IPS DF 6.9 (cell line): ENCODE measurements around the gene MACROD2.
"Not testable (repeated sequence)": the region's sequence is repeated elsewhere in the genome, so short reads cannot be mapped to it uniquely, and the experiment has no call there.

Source experiments
- DNase-seq: peaks from one replicate; pipeline ENCODE4 v3.0.0-alpha.2; 2013; ENCODE audit warnings: low read depth, low spot score
- H3K27ac ChIP-seq: one replicate; pipeline ENCODE4 v1.5.1; 2013; ENCODE audit warnings: low read length, control low read depth
- H3K27me3 ChIP-seq: 2 replicates; pipeline ENCODE4 v1.6.1; 2013; ENCODE audit warnings: mild to moderate bottlenecking, low read length; ENCODE audit not compliant: control insufficient read depth, insufficient read depth
- H3K36me3 ChIP-seq: 2 replicates; pipeline ENCODE4 v1.6.1; 2013; ENCODE audit warnings: low read length; ENCODE audit not compliant: control insufficient read depth, insufficient read depth
- H3K4me1 ChIP-seq: 2 replicates; pipeline ENCODE4 v1.6.1; 2013; ENCODE audit warnings: low read length; ENCODE audit not compliant: control insufficient read depth, insufficient read depth
- H3K4me3 ChIP-seq: 2 replicates; pipeline ENCODE4 v1.5.1; 2013; ENCODE audit warnings: mild to moderate bottlenecking, low read length
- H3K9me3 ChIP-seq: 2 replicates; pipeline ENCODE4 v1.6.1; 2013; ENCODE audit warnings: low read length, inconsistent platforms; ENCODE audit not compliant: control insufficient read depth, insufficient read depth
- WGBS: extraction: QIAGEN DNeasy Blood & Tissue Kit; methylation state at CpG from one replicate; pipeline ENCODE4 v1.1.7; 2013; ENCODE audit warnings: mixed read lengths, missing lambda C conversion rate; ENCODE audit not compliant: insufficient read length, insufficient coverage; 5-methylcytosine and 5-hydroxymethylcytosine counted together

Gene MACROD2

DNA sequence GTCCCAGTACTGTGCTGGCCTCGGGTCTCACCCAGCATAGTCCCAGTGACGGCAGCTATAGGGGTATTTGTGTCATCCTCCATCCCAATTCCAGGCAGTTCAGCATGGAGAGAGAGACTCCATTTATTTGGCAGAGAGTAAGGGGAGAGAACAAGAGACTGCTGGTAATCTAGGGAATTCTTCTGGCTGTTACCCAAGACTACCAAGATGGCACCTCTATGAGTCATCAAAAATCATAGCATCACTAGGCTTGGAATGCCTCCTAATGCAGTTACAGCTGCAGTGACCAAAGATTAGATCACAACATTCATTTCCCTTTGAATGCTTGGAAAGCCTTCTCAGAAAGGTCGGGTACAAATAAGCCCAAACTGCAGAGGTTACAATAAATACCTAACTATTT is 1002.5 kb downstream of the MACROD2 start:
- Histone ChIP-seq H3K9me3 (no peaks in the 10 kb centered on the region), H3K4me3 (no peak overlapping the region), H3K27me3 (no peaks in the 10 kb centered on the region), H3K27ac (no peak overlapping the region), H3K4me1 (no peaks in the 10 kb centered on the region), H3K36me3 (no peaks in the 10 kb centered on the region)
- no CpG with 5 or more reads among the region's 3 CpGs for WGBS
- DNase-seq: no peak

DNA sequence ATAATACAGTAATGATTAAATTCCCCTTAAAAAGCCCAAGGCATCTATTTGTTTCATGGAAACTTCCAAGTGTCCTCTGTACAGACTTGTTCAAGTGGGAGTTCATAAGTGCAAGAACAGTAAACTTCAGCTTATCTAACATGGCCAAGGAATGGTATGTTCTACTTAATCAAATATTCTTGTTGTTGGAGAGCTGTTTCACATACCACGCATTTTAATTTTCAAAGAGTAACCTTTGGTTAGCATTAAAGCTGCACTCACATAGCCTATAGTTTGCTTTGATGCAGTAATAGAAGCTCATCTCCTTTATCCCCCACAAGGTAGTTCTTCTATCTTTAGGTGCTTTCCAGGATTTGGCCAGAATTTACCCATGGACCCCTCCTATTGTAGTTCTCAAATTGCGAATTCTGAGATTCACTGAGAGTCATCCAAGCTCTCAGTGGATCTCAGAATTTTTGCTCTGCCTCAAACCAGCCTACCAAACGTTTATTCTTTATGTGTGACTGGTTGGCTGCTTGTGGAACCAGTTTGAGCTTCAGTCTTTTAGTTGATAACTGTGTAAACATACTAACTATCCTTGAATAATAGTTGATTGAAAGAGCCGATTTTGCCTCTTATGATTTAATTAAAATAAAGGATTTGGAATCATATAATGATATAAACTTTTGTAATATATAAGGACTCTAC is 1010.1 kb downstream of the MACROD2 start:
- no peak for DNase-seq
- no peaks in the 10 kb centered on the region for H3K9me3 ChIP-seq
- H3K4me3 ChIP-seq: no peak overlapping the region
- no peaks in the 10 kb centered on the region for H3K27me3 ChIP-seq
- H3K36me3 ChIP-seq: no peaks in the 10 kb centered on the region
- WGBS: no CpG with 5 or more reads among the region's 4 CpGs
- no peaks in the 10 kb centered on the region for H3K4me1 ChIP-seq
- H3K27ac ChIP-seq: no peak overlapping the region

DNA sequence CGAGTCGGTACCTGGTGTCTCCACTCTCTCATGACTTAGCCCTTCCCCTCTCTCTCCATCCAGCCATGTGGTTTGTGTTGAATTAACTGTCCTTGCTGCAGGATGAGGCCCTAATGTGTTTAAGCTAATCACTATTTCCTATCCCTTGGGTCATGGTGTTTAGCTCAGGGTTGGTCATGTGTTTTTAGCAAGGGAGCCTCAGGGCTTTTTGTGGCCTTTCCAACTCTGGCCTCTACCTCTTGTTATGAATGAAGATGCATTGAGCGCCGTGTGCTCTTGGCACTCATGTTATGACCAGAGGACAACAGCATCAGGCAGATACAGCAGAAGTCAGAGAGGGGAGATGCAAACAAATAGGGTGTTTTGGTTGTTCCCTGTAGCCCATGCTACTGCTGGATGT is 1016.3 kb downstream of the MACROD2 start:
- WGBS: no CpG with 5 or more reads among the region's 4 CpGs
- Histone ChIP-seq H3K27ac (no peak overlapping the region), H3K4me3 (no peak overlapping the region), H3K27me3 (no peaks in the 10 kb centered on the region), H3K9me3 (no peaks in the 10 kb centered on the region), H3K36me3 (no peaks in the 10 kb centered on the region), H3K4me1 (no peaks in the 10 kb centered on the region)
- DNase-seq: no peak

DNA sequence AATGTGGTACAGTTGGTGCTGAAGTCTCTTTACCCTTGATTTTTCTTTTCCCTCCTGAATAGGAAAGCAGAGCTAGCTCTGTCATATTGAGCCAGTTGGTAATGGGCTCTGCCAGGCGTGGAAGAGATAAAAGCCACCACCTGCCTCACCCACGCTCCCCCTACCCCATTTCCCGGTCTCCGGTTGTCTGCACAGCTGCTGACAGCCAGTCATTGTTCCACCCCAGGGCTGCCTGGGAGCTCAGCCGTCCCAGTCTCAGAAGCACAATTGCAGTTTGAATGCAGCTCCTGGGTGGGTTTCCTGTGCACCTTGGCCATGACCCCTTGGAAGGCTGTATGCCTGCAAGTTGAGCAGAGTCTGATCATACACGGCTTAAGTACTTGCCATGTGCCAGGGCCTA is 1017.2 kb downstream of the MACROD2 start:
- WGBS: no CpG with 5 or more reads among the region's 6 CpGs
- Histone ChIP-seq H3K27me3 (no peaks in the 10 kb centered on the region), H3K27ac (no peak overlapping the region), H3K36me3 (no peaks in the 10 kb centered on the region), H3K4me1 (no peaks in the 10 kb centered on the region), H3K9me3 (no peaks in the 10 kb centered on the region), H3K4me3 (no peak overlapping the region)
- no peak for DNase-seq

DNA sequence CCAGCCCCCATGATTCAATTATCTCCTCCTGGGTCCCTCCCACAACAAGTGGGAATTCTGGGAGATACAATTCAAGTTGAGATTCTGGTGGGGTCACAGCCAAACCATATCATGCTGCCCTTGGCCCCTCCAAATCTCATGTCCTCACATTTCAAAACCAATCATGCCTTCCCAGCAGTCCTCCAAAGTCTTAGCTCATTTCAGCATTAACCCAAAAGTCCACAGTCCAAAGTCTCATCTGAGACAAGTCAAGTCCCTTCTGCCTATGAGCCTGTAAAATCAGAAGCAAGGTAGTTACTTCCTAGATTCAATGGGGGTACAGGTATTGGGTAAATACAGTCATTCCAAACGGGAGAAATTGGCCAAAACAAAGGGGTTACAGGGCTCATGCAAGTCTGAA is 1021.6 kb downstream of the MACROD2 start:
- WGBS: no CpG with 5 or more reads among the region's 1 CpG
- not testable (repeated sequence) for H3K27ac ChIP-seq, H3K9me3 ChIP-seq, H3K27me3 ChIP-seq, H3K4me1 ChIP-seq, H3K4me3 ChIP-seq, H3K36me3 ChIP-seq, DNase-seq

DNA sequence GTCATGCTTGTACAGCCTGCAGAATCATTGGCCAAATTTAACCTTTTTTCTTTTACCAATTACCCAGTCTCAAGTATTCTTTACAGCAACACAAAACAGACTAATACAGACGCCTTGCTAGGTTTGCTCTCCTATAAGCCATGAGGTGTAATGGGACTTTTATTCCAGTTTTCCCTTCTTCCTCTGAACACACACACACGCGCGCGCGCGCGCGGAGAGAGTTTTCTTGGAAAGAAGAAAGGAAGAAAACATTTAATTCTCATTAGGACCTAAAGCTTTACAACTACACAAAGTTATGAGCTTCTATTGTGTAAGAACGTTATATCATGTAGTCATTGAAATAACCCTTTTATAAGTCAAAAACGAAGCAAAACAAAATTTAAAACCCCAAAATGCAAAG is 1023.6 kb downstream of the MACROD2 start:
- Histone ChIP-seq H3K9me3 (no peaks in the 10 kb centered on the region), H3K4me3 (no peak overlapping the region), H3K27ac (no peak overlapping the region), H3K36me3 (no peaks in the 10 kb centered on the region), H3K4me1 (no peaks in the 10 kb centered on the region), H3K27me3 (no peaks in the 10 kb centered on the region)
- WGBS: no CpG with 5 or more reads among the region's 11 CpGs
- no peak for DNase-seq

DNA sequence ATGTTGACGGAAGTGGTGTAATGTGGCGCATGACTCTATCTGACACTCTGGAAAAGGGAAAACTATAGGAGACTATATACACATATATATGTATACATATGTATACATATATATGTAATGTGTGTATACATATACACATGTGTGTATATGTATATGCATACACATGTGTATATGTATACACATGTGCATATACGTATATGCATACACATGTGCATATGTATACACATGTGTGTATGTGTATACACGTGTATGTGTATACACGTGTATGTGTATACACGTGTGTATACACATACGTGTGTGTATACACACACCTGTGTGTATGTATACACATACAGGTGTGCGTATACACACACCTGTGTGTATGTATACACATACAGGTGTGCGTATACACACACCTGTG is 1025.5 kb downstream of the MACROD2 start:
- Histone ChIP-seq H3K27me3 (no peaks in the 10 kb centered on the region), H3K36me3 (no peaks in the 10 kb centered on the region), H3K4me3 (no peak overlapping the region), H3K27ac (no peak overlapping the region), H3K9me3 (no peaks in the 10 kb centered on the region), H3K4me1 (no peaks in the 10 kb centered on the region)
- no peak for DNase-seq
- no CpG with 5 or more reads among the region's 9 CpGs for WGBS

DNA sequence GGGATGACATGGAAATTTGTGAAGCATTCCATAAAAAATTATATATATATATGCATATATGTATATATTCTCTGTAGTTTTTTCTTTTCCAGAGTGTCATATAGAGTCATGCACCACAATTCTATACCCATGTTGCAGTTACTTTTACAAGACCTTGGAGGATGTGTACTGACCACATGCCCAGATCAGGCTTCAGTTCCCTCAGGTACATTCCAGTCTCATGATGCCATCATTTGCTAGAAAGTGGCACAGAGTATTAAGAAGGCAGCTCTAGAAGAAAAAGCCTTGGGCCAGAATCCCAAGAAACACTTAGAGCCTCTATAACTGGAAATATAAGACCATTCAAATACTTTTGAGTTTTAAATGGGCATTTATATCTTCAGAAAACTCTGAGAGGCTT is 1027.6 kb downstream of the MACROD2 start:
- no peak overlapping the region for H3K4me3 ChIP-seq
- no peak for DNase-seq
- no peaks in the 10 kb centered on the region for H3K36me3 ChIP-seq
- no peak overlapping the region for H3K27ac ChIP-seq
- no peaks in the 10 kb centered on the region for H3K9me3 ChIP-seq
- no peaks in the 10 kb centered on the region for H3K27me3 ChIP-seq
- no peaks in the 10 kb centered on the region for H3K4me1 ChIP-seq

DNA sequence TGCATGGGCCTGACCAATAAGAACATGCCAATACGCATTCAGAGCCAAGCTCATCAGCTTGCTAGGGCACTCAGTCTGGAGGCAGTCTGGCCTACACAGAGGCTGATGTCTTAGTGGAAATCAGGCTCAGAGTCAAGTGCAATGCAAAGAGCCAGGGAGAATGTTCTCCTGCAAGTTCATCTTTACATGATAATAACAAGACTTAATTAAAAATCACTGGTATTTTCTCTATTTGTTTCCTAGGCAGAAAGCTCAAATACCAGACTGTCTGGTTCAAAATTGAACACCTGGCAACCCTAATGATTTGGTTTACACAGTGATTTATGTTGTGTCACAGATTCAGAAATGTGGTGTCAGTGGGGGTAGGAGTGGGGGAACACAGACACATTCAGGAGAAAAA is 1031.4 kb downstream of the MACROD2 start:
- no CpG with 5 or more reads among the region's 1 CpG for WGBS
- Histone ChIP-seq H3K36me3 (no peaks in the 10 kb centered on the region), H3K4me3 (no peak overlapping the region), H3K27ac (no peak overlapping the region), H3K4me1 (no peaks in the 10 kb centered on the region), H3K9me3 (no peaks in the 10 kb centered on the region), H3K27me3 (no peaks in the 10 kb centered on the region)
- no peak for DNase-seq

DNA sequence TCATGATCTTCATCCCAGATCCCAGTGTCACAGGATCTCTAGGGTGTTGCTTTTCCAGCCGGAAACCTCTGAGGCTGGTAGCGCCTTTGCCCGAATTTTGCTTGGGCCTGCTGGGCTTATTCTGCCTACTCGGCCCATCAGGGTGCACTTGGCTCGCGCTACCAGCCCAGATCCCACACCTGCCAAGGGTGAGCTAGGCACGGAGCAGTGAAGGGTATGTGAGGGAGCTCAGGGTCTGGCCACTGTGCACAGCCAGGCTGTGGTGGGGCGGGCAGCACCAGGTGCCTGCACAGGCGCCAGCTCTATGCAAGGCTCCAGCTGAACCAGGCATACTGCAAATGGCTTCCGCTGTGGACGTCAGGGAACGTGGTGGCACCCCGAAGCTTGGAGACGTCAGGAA is 1035.5 kb downstream of the MACROD2 start:
- no CpG with 5 or more reads among the region's 14 CpGs for WGBS
- Histone ChIP-seq H3K4me3 (no peak overlapping the region), H3K36me3 (no peaks in the 10 kb centered on the region)

DNA sequence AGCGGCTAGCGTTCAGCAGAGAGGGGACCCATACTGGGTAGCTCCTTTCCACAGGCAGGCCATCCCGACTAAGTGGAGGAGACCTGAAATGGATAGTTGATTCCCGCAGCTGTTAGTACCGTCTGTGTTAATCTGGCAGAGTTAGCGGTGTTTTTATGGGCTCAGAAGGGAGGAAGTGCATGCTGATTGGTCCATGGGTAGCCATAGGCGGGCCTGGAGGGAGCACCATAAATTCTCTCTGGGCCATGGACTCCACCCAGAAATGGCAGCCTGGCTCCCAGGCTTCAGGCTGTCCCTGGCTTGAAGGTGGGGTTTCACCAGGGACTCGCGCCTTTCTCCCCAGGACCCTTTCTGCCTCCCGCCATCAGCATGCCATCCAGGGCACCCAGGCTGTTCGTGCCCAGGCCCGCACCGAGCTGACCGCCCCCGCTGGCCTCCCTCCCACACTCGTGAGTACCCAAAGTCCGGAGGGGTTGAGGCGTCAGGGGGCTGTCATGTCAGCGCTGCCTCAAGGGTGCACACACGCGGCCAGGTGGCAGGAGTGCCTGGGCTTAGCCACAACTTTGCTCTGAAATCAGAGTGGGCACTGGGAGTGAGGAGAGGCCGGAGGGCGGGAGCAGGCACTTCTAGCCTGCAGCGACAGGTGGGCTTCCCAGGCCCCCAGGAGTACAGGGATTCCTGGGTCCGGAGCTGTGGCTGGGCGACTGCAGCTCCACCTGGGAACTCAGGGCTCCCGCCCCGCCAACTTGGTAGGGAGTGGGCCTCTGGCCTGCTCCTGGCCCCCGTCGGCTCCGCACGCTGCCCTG is 1036.4 kb downstream of the MACROD2 start:
- Histone ChIP-seq H3K27me3 (no peaks in the 10 kb centered on the region), H3K4me1 (no peaks in the 10 kb centered on the region), H3K36me3 (no peaks in the 10 kb centered on the region), H3K4me3 (no peak overlapping the region; the same call in 1 of the 2 replicates), H3K27ac (no peak overlapping the region), H3K9me3 (no peaks in the 10 kb centered on the region)
- DNase-seq: no peak
- WGBS: no CpG with 5 or more reads among the region's 32 CpGs

More for the DNA sequence above, 1035.5 kb downstream of the MACROD2 start:
- no peaks in the 10 kb centered on the region for H3K27me3 ChIP-seq
- no peaks in the 10 kb centered on the region for H3K4me1 ChIP-seq
- no peaks in the 10 kb centered on the region for H3K9me3 ChIP-seq
- H3K27ac ChIP-seq: no peak overlapping the region
- DNase-seq: no peak
